Measurements from ENCODE around the gene ATP5ME.

- TF ChIP-seq TCF4 (CRISPR knock-in tag; IDR thresholded peaks at IDR 0.05; ENCODE audit: borderline replicate concordance) (no peak), ARNTL (CRISPR knock-in tag; IDR thresholded peaks at IDR 0.05; ENCODE audit: borderline replicate concordance, low read depth) (no peak), ZC3H10 (CRISPR knock-in tag; IDR thresholded peaks at IDR 0.05) (no peak), PATZ1 (CRISPR knock-in tag; IDR thresholded peaks at IDR 0.05; ENCODE audit: borderline replicate concordance) (no peak), ZNF8 (CRISPR knock-in tag; IDR thresholded peaks at IDR 0.05) (no peak), ISL1 (CRISPR knock-in tag; IDR thresholded peaks at IDR 0.05) (no peak)
Observed at GRCh38 chr4:665751-666435, 8.2 kb downstream of the ATP5ME start.

Data from SK-N-SH treated with all-trans-retinoic acid at 6 μM for 48 hours (cell line).